Activated CD4-positive, alpha-beta T cell treated with anti-CD3 and anti-CD28 coated beads, Interleukin-2, amount 50 U/mL, for 4 hours (primary cell): ENCODE results near the gene TNFAIP6.

Source experiments
- DNase-seq, 2 experiments: peaks; one replicate each; pipeline ENCODE4 v3.0.0-alpha.2; 2020

Gene TNFAIP6

GRCh38 chr2:151423760-151424159, 66.4 kb downstream of the TNFAIP6 start:
- peak in 1 of 2 experiments; percentile 8 for DNase-seq
